SU-DHL-6 (cell line): ENCODE data around the gene ARL2.

Experiments used
- H2AFZ ChIP-seq: fragments of 200-600 bp; sonication (generic); 2 replicates; pipeline ENCODE4 v1.6.1; 2014; ENCODE audit warnings: low read depth, mild to moderate bottlenecking, moderate library complexity, mixed read lengths, antibody characterized with exemption, low read length; ENCODE audit not compliant: severe bottlenecking
- H3F3A ChIP-seq: fragments of 200-600 bp; shearing (Covaris generic); 2 replicates; pipeline ENCODE4 v1.6.0; 2016; ENCODE audit warnings: antibody characterized with exemption, mild to moderate bottlenecking; ENCODE audit not compliant: insufficient read depth
- H3K27ac ChIP-seq: fragments of 200-600 bp; sonication (generic); 2 replicates; pipeline ENCODE4 v1.5.1; 2016; ENCODE audit warnings: low read depth, mild to moderate bottlenecking, low read length, moderate library complexity, mixed read lengths
- H3K27me3 ChIP-seq: fragments of 200-600 bp; sonication (generic), shearing (Covaris generic); 2 replicates; pipeline ENCODE4 v1.6.0; 2014; ENCODE audit warnings: mild to moderate bottlenecking, low read length
- H3K36me3 ChIP-seq: fragments of 200-600 bp; sonication (generic); 2 replicates; pipeline ENCODE4 v1.6.1; 2014; ENCODE audit warnings: mild to moderate bottlenecking, low read length, mixed read lengths
- H3K4me2 ChIP-seq: fragments of 300-600, 200-600 bp; shearing (Covaris generic), sonication (generic); 2 replicates; pipeline ENCODE4 v1.6.0; 2014; ENCODE audit warnings: low read length, low read depth, mild to moderate bottlenecking; ENCODE audit not compliant: poor library complexity, severe bottlenecking
- H3K4me3 ChIP-seq: fragments of 200-600 bp; sonication (generic); 2 replicates; pipeline ENCODE4 v1.5.1; 2014; ENCODE audit warnings: antibody characterized with exemption, low read length, mild to moderate bottlenecking, mixed read lengths; ENCODE audit not compliant: insufficient read depth, poor library complexity, severe bottlenecking
- H3K79me2 ChIP-seq: fragments of 200-600 bp; sonication (generic); 2 replicates; pipeline ENCODE4 v1.6.1; 2014; ENCODE audit warnings: mild to moderate bottlenecking, low read length, moderate library complexity; ENCODE audit not compliant: insufficient read depth
- H3K9ac ChIP-seq: fragments of 200-600 bp; sonication (generic); 2 replicates; pipeline ENCODE4 v1.7.0; 2014; ENCODE audit warnings: mild to moderate bottlenecking, low read length
- H3K9me2 ChIP-seq: fragments of 200-600 bp; sonication (generic); replicated peaks from 2 replicates; pipeline ENCODE4 v1.6.1; 2014; ENCODE audit warnings: low read length; ENCODE audit not compliant: insufficient read depth
- H3K9me3 ChIP-seq: fragments of 200-600 bp; sonication (generic); 2 replicates; pipeline ENCODE4 v1.6.1; 2014; ENCODE audit warnings: low read length, mixed read lengths; ENCODE audit not compliant: insufficient read depth
- H4K20me1 ChIP-seq: fragments of 200-600 bp; sonication (generic); 2 replicates; pipeline ENCODE4 v1.6.1; 2014; ENCODE audit warnings: low read depth, mild to moderate bottlenecking, antibody characterized with exemption, low read length, moderate library complexity, mixed read lengths
- CTCF ChIP-seq: fragments of 200-600 bp; sonication (generic); IDR thresholded peaks from one replicate; pipeline ENCODE4 v1.5.1; 2017; ENCODE audit warnings: antibody characterized with exemption, mild to moderate bottlenecking, low read length, moderate library complexity; ENCODE audit not compliant: insufficient read depth, poor library complexity, severe bottlenecking
- EZH2phosphoT487 ChIP-seq: fragments of 200-600 bp; sonication (generic), shearing (Covaris generic); conservative IDR thresholded peaks from 2 replicates; pipeline ENCODE4 v1.6.1; 2018; ENCODE audit warnings: mild to moderate bottlenecking, antibody characterized with exemption, low read length, moderate library complexity, mixed read lengths

The ARL2 gene

GRCh38 chr11:64996710-64997380 lies 17.1 kb upstream of the ARL2 start, which contains the start of gene BATF2:
BATF2 (minus strand) TSS chr11:64996971; CDS start chr11:64996914, 57 bp downstream.
- no peak within 1 kb of the TSS for H3K4me2 ChIP-seq
- TF ChIP-seq CTCF (no peak), EZH2phosphoT487 (no peak)
- H3K79me2 ChIP-seq, result no peaks in the 10 kb centered on the region
- no peak within 1 kb of the TSS for H3K9ac ChIP-seq
- H3K27me3 ChIP-seq, result no peaks in the 10 kb centered on the region
- no peak within 1 kb of the TSS for H3K27ac ChIP-seq
- H4K20me1 ChIP-seq, result no peaks in the 10 kb centered on the region
- H2AFZ ChIP-seq, result no peak within 1 kb of the TSS
- H3K36me3 ChIP-seq, result no peaks in the 10 kb centered on the region
- H3K9me3 ChIP-seq, result no peaks in the 10 kb centered on the region
- H3K9me2 ChIP-seq, result no peaks in the 10 kb centered on the region
- no peaks in the 10 kb centered on the region for H3F3A ChIP-seq
- H3K4me3 ChIP-seq, result no peak within 1 kb of the TSS

- Histone ChIP-seq H3K27ac (no peak overlapping the region), H4K20me1 (no peaks in the 10 kb centered on the region), H3K9me2 (no peaks in the 10 kb centered on the region), H2AFZ (no peak overlapping the region), H3K9ac (no peak overlapping the region), H3K4me2 (no peak overlapping the region), H3K27me3 (no peaks in the 10 kb centered on the region), H3K36me3 (no peaks in the 10 kb centered on the region), H3K79me2 (no peaks in the 10 kb centered on the region), H3F3A (no peaks in the 10 kb centered on the region), H3K4me3 (no peak overlapping the region), H3K9me3 (no peaks in the 10 kb centered on the region)
- no peak for TF ChIP-seq EZH2phosphoT487
- no peak for TF ChIP-seq CTCF
These were observed 15.8 kb upstream of the ARL2 start for GRCh38 chr11:64998141-64998540.

- H2AFZ ChIP-seq, result no peak overlapping the region
- no peaks in the 10 kb centered on the region for H3K9me2 ChIP-seq
- no peaks in the 10 kb centered on the region for H3K9me3 ChIP-seq
- no peak overlapping the region for H3K4me3 ChIP-seq
- no peaks in the 10 kb centered on the region for H3K27me3 ChIP-seq
- H4K20me1 ChIP-seq, result no peaks in the 10 kb centered on the region
- no peaks in the 10 kb centered on the region for H3K36me3 ChIP-seq
- no peak overlapping the region for H3K27ac ChIP-seq
- no peaks in the 10 kb centered on the region for H3K79me2 ChIP-seq
- TF ChIP-seq EZH2phosphoT487, result no peak
- no peak for TF ChIP-seq CTCF
- H3F3A ChIP-seq, result no peaks in the 10 kb centered on the region
- H3K9ac ChIP-seq, result no peak overlapping the region
- no peak overlapping the region for H3K4me2 ChIP-seq
These were observed 15.1 kb upstream of the ARL2 start for GRCh38 chr11:64998690-64999431.
